Measurements from ENCODE around the gene SMAD7.

SMAD7 gene

GRCh38 chr18:48902856-48903601 is 47.7 kb downstream of the SMAD7 start:
- ATAC-seq, result no peak

DNA sequence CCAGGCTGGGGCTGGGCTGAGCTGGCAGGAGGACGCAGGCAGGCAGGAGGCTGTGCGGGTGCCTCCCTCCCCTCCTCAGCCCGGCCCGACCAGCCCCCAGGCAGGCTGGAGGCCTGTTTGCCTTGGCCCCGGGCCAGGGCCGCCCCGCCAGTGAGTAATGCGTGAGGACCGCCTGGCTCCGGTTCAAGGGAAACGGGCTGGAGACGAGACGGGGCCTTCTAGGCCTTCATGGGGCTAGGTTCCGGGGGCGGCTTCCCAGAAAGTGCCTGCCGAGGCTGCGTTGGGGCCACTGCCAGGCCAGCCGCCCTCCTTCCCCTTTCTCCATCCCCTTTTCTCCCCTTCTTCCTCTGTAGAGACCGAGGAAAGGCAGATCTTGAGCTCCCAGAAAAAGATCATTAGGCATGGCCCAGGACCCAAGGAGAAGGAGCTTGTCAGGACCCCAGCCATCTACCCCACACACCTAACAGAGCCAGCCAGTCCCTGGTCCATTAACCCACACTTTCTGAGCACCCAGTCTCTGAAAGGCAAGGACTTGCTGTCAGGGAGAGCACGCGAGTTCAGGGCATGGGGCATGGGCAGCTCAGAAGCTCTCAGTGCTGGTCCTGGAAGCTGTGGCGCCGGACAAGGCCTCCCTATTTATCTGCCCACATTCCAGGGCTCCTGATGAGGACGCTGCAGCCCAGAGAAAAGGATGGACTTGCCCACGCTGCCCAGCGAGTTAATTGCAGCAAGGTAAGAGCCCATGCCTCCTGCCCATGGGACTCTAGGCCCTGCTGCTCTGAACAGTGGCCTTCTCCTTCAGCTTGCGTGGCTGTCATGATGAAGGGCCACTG is 48.5 kb downstream of the SMAD7 start:
- TF ChIP-seq TSHZ2 (CRISPR knock-in tag; IDR thresholded peaks at IDR 0.05) (0 out of 2 replicates have a peak, but pooled peaks have one; percentile 68), ESRRG (CRISPR knock-in tag; IDR thresholded peaks at IDR 0.05) (no peak), CSRNP3 (CRISPR knock-in tag; IDR thresholded peaks at IDR 0.05) (no peak), ARNTL (CRISPR knock-in tag; IDR thresholded peaks at IDR 0.05; ENCODE audit: borderline replicate concordance, low read depth) (no peak), TCF4 (CRISPR knock-in tag; IDR thresholded peaks at IDR 0.05; ENCODE audit: borderline replicate concordance) (no peak), PATZ1 (CRISPR knock-in tag; IDR thresholded peaks at IDR 0.05; ENCODE audit: borderline replicate concordance) (peak; percentile 79; the same call in 1 of the 2 replicates), ZFP30 (CRISPR knock-in tag; IDR thresholded peaks at IDR 0.05) (no peak), ZNF70 (CRISPR knock-in tag; IDR thresholded peaks at IDR 0.05) (no peak), ISL1 (CRISPR knock-in tag; IDR thresholded peaks at IDR 0.05) (peak; percentile 58)
- TF ChIP-seq, protein P1, sequence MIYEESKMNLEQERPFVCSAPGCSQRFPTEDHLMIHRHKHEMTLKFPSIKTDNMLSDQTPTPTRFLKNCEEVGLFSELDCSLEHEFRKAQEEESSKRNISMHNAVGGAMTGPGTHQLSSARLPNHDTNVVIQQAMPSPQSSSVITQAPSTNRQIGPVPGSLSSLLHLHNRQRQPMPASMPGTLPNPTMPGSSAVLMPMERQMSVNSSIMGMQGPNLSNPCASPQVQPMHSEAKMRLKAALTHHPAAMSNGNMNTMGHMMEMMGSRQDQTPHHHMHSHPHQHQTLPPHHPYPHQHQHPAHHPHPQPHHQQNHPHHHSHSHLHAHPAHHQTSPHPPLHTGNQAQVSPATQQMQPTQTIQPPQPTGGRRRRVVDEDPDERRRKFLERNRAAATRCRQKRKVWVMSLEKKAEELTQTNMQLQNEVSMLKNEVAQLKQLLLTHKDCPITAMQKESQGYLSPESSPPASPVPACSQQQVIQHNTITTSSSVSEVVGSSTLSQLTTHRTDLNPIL (CRISPR knock-in tag; IDR thresholded peaks at IDR 0.05; ENCODE audit: low read depth), result 0 out of 2 replicates have a peak, but pooled peaks have one; percentile 39
- ATAC-seq, result peak; percentile 95

More at GRCh38 chr18:48902856-48903601, 47.7 kb downstream of the SMAD7 start:
- TF ChIP-seq ZFP30 (CRISPR knock-in tag; IDR thresholded peaks at IDR 0.05) (no peak), ZC3H10 (CRISPR knock-in tag; IDR thresholded peaks at IDR 0.05) (no peak), TOX (CRISPR knock-in tag; IDR thresholded peaks at IDR 0.05; ENCODE audit: borderline replicate concordance) (no peak), ESRRG (CRISPR knock-in tag; IDR thresholded peaks at IDR 0.05) (no peak), ZNF565 (CRISPR knock-in tag; conservative IDR thresholded peaks at IDR 0.05; ENCODE audit: low read depth) (no peak), ZNF70 (CRISPR knock-in tag; IDR thresholded peaks at IDR 0.05) (no peak), BACH2 (CRISPR knock-in tag; IDR thresholded peaks at IDR 0.05; ENCODE audit: borderline replicate concordance) (no peak), TSHZ2 (CRISPR knock-in tag; IDR thresholded peaks at IDR 0.05) (no peak), CSDC2 (CRISPR knock-in tag; IDR thresholded peaks at IDR 0.05) (no peak), CSRNP3 (CRISPR knock-in tag; IDR thresholded peaks at IDR 0.05) (no peak), GLIS3 (CRISPR knock-in tag; IDR thresholded peaks at IDR 0.05) (no peak), SNAI2 (CRISPR knock-in tag; IDR thresholded peaks at IDR 0.05) (no peak)
- TF ChIP-seq, protein P2, sequence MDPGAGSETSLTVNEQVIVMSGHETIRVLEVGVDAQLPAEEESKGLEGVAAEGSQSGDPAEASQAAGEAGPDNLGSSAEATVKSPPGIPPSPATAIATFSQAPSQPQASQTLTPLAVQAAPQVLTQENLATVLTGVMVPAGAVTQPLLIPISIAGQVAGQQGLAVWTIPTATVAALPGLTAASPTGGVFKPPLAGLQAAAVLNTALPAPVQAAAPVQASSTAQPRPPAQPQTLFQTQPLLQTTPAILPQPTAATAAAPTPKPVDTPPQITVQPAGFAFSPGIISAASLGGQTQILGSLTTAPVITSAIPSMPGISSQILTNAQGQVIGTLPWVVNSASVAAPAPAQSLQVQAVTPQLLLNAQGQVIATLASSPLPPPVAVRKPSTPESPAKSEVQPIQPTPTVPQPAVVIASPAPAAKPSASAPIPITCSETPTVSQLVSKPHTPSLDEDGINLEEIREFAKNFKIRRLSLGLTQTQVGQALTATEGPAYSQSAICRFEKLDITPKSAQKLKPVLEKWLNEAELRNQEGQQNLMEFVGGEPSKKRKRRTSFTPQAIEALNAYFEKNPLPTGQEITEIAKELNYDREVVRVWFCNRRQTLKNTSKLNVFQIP (CRISPR knock-in tag; IDR thresholded peaks at IDR 0.05; ENCODE audit: borderline replicate concordance, low read depth), result no peak
